ENCODE data around the gene LMO7. TPM values are rescaled to one million over a fixed set of nuclear protein-coding genes. Genes with fewer than 3 reads are reported as not detected.

The LMO7 gene
- total RNA-seq, 2 donors from 2014 or later: 262 to 273 TPM

GRCh38 chr13:75843991-75844390 lies 207.9 kb downstream of the LMO7 start:
- DNase-seq (no peak), ATAC-seq (no peak)

GRCh38 chr13:75847588-75847987 lies 211.5 kb downstream of the LMO7 start:
- ATAC-seq: peak in 1 of 2 donors; percentile 41
- intact Hi-C loops (cut with DNase I): loop anchor here in 1 of 2 donors (10.0 kb wide), 1 partner anchor 153 kb away; no protein-coding TSS in a partner anchor
- no peak for DNase-seq

More at GRCh38 chr13:75843991-75844390, 207.9 kb downstream of the LMO7 start:
- intact Hi-C loops (cut with DNase I): loop anchor here in 1 of 2 donors (10.0 kb wide), 1 partner anchor 149 kb away; no protein-coding TSS in a partner anchor

GRCh38 chr13:75850916-75851315 lies 214.8 kb downstream of the LMO7 start:
- ATAC-seq: no peak

GRCh38 chr13:75855216-75855615 lies 219.1 kb downstream of the LMO7 start:
- intact Hi-C loops (cut with DNase I): no loop called here
- no peak for ATAC-seq
- DNase-seq: no peak

More at GRCh38 chr13:75850916-75851315, 214.8 kb downstream of the LMO7 start:
- DNase-seq: no peak
- intact Hi-C loops (cut with DNase I): no loop called here

- peak in 1 of 2 donors; percentile 21 for ATAC-seq
- intact Hi-C loops (cut with DNase I): no loop called here
- DNase-seq: no peak
These were observed 219.7 kb downstream of the LMO7 start for GRCh38 chr13:75855847-75856246.

GRCh38 chr13:75857291-75857690 lies 221.2 kb downstream of the LMO7 start:
- intact Hi-C loops (cut with DNase I): no loop called here
- DNase-seq: no peak

GRCh38 chr13:75860935-75861334 lies 224.8 kb downstream of the LMO7 start:
- ATAC-seq (no peak), DNase-seq (no peak)
- intact Hi-C loops (cut with DNase I): loop anchor here in 1 of 2 donors (10.0 kb wide), 1 partner anchor 804 kb away; no protein-coding TSS in a partner anchor

More at GRCh38 chr13:75857291-75857690, 221.2 kb downstream of the LMO7 start:
- no peak for ATAC-seq

GRCh38 chr13:75861786-75862185 lies 225.7 kb downstream of the LMO7 start:
- no peak for ATAC-seq
- no peak for DNase-seq
- intact Hi-C loops (cut with DNase I): loop anchor here in 1 of 2 donors (10.0 kb wide), 1 partner anchor 803 kb away; no protein-coding TSS in a partner anchor

GRCh38 chr13:75864718-75865117 lies 228.6 kb downstream of the LMO7 start:
- ATAC-seq (no peak), DNase-seq (no peak)
- intact Hi-C loops (cut with DNase I): loop anchor here in 1 of 2 donors (10.0 kb wide), 1 partner anchor 800 kb away; no protein-coding TSS in a partner anchor

- ATAC-seq: no peak
- intact Hi-C loops (cut with DNase I): loop anchor here in 1 of 2 donors (10.0 kb wide), 1 partner anchor 797 kb away; no protein-coding TSS in a partner anchor
These were observed 231.4 kb downstream of the LMO7 start for GRCh38 chr13:75867379-75868117.

GRCh38 chr13:75869981-75870380 lies 233.9 kb downstream of the LMO7 start:
- no peak for ATAC-seq
- intact Hi-C loops (cut with DNase I): loop anchor here (5.0 to 10.0 kb wide), 3 partner anchors 795 to 1105 kb away; no protein-coding TSS in a partner anchor
- DNase-seq: no peak

More at GRCh38 chr13:75867379-75868117, 231.4 kb downstream of the LMO7 start:
- DNase-seq: no peak

- intact Hi-C loops (cut with DNase I): loop anchor here in 1 of 2 donors (5.0 to 10.0 kb wide), 2 partner anchors 1032 to 1104 kb away; no protein-coding TSS in a partner anchor
- ATAC-seq (peak; percentile 38 to 39), DNase-seq (no peak)
These were observed 234.3 kb downstream of the LMO7 start for GRCh38 chr13:75870397-75870903.

GRCh38 chr13:75871059-75871458 lies 234.9 kb downstream of the LMO7 start:
- DNase-seq (no peak), ATAC-seq (no peak)

GRCh38 chr13:75872980-75873379 lies 236.8 kb downstream of the LMO7 start:
- no peak for DNase-seq
- intact Hi-C loops (cut with DNase I): loop anchor here in 1 of 2 donors (5.0 to 10.0 kb wide), 2 partner anchors 1029 to 1102 kb away; no protein-coding TSS in a partner anchor
- ATAC-seq: no peak

More at GRCh38 chr13:75871059-75871458, 234.9 kb downstream of the LMO7 start:
- intact Hi-C loops (cut with DNase I): loop anchor here in 1 of 2 donors (5.0 to 10.0 kb wide), 2 partner anchors 1031 to 1104 kb away; no protein-coding TSS in a partner anchor

GRCh38 chr13:75873494-75873893 lies 237.4 kb downstream of the LMO7 start:
- no peak for ATAC-seq
- DNase-seq: no peak
- intact Hi-C loops (cut with DNase I): loop anchor here in 1 of 2 donors (5.0 to 10.0 kb wide), 2 partner anchors 1029 to 1101 kb away; no protein-coding TSS in a partner anchor

- DNase-seq: no peak
- intact Hi-C loops (cut with DNase I): loop anchor here (5.0 to 10.0 kb wide), 2 partner anchors 597 to 1099 kb away; no protein-coding TSS in a partner anchor
- ATAC-seq: no peak
These were observed 239.3 kb downstream of the LMO7 start for GRCh38 chr13:75875450-75875849.

- intact Hi-C loops (cut with DNase I): loop anchor here (2.0 to 10.0 kb wide), 3 partner anchors 596 to 1098 kb away; no protein-coding TSS in a partner anchor
- peak; percentile 50 for DNase-seq
- ATAC-seq: peak; percentile 90 to 93
These were observed 240.3 kb downstream of the LMO7 start for GRCh38 chr13:75876142-75877050.

GRCh38 chr13:75877071-75877470 lies 240.9 kb downstream of the LMO7 start:
- intact Hi-C loops (cut with DNase I): loop anchor here (2.0 to 10.0 kb wide), 3 partner anchors 595 to 1098 kb away; no protein-coding TSS in a partner anchor
- ATAC-seq (no peak), DNase-seq (no peak)

Measured in left cardiac atrium (tissue), 4 donors.